Calu3 (cell line): Measurements from ENCODE around the gene KLK10. TPM values are rescaled to one million over a fixed set of nuclear protein-coding genes. Genes with fewer than 3 reads are reported as not detected.

ENCODE experiments used
- BruUV-seq: library from RNA; stranded (reverse); fragments of 400-500 nt; replicated peaks from 2 replicates; lab custom pipeline; 2021; lab: Mats Ljungman, UMichigan
- CTCF ChIA-PET: fragments of 300-600 bp; sonication (Branson Sonifier 250); formaldehyde crosslinking; loops from one replicate; lab custom pipeline; 2022; ENCODE audit warnings: antibody characterized with exemption; lab: Charles Lee
- DNase-seq: peaks from one replicate; pipeline ENCODE4 v3.0.0; 2022
- H3K27ac Mint-ChIP-seq: one replicate; pipeline ENCODE4 v1.8.0; 2022; ENCODE audit warnings: mixed read lengths; ENCODE audit not compliant: unreplicated experiment
- H3K27me3 Mint-ChIP-seq: one replicate; pipeline ENCODE4 v1.8.0; 2022; ENCODE audit warnings: mixed read lengths; ENCODE audit not compliant: unreplicated experiment
- H3K36me3 Mint-ChIP-seq: one replicate; pipeline ENCODE4 v1.8.0; 2022; ENCODE audit warnings: mild to moderate bottlenecking, moderate library complexity, mixed read lengths; ENCODE audit not compliant: insufficient read depth, unreplicated experiment
- H3K4me1 Mint-ChIP-seq: one replicate; pipeline ENCODE4 v1.8.0; 2022; ENCODE audit warnings: mild to moderate bottlenecking, low read depth, mixed read lengths; ENCODE audit not compliant: unreplicated experiment
- H3K4me3 Mint-ChIP-seq: one replicate; pipeline ENCODE4 v1.8.0; 2022; ENCODE audit warnings: mild to moderate bottlenecking, low read depth, moderate library complexity, mixed read lengths; ENCODE audit not compliant: unreplicated experiment
- H3K9me3 Mint-ChIP-seq: one replicate; pipeline ENCODE4 v1.8.0; 2022; ENCODE audit warnings: low read depth, mixed read lengths; ENCODE audit not compliant: unreplicated experiment
- intact Hi-C: fragments of 100-400 bp; cut with micrococcal nuclease; formaldehyde crosslinking; loops from one replicate; pipeline ENCODE4 v1.10.0; 2022; ENCODE audit not compliant: unreplicated experiment
- total RNA-seq: library from RNA; stranded (reverse); gene quantifications from 2 replicates; pipeline ENCODE4 v1.2.3, GENCODE V29; 2022
- TF ChIP-seq, protein P1 (sequence below): fragments of 200-600 bp; IDR thresholded peaks from one replicate; pipeline ENCODE4 v1.8.0; 2022; ENCODE audit warnings: antibody characterized with exemption; ENCODE audit not compliant: unreplicated experiment

KLK10 gene
- total RNA-seq, 1 experiment from 2014 or later: 24.2 TPM

DNA sequence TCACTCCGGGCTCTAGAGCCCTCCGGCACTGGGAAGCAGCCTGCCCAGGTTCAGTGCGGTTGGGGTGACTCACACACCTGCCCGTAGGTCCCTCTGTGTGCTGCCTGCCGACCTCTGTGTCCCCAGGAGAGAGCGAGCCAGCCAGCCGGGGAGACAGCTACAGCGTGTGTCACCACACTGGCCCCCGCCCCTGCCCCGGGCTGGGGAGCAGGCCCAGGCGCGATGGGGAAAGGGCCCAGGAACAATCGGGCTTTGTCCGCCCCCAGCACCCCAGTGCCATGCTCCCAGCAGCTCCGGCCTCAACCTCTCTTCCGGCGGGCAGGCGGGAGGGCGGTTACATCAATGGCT lies 50.1 kb downstream of the KLK10 start, which contains the start of gene KLK6:
KLK6 (minus strand) TSS at position 179 of the 348 bp plus-strand sequence. CDS start 1,487 bp downstream, outside the sequence.
- CTCF ChIA-PET: interaction anchor here (0.9 to 3.8 kb wide), 4 partner anchors 23 to 47 kb away, joined by 3 to 38 read pairs (median 5); no protein-coding TSS in a partner anchor
- DNase-seq: peak; percentile 98
- H3K27me3 Mint-ChIP-seq: no peaks in the 10 kb centered on the region
- H3K27ac Mint-ChIP-seq: peak within 1 kb of the TSS; percentile 81
- BruUV-seq: no TSS peak
- no peaks in the 10 kb centered on the region for H3K9me3 Mint-ChIP-seq
- TF ChIP-seq, protein P1, sequence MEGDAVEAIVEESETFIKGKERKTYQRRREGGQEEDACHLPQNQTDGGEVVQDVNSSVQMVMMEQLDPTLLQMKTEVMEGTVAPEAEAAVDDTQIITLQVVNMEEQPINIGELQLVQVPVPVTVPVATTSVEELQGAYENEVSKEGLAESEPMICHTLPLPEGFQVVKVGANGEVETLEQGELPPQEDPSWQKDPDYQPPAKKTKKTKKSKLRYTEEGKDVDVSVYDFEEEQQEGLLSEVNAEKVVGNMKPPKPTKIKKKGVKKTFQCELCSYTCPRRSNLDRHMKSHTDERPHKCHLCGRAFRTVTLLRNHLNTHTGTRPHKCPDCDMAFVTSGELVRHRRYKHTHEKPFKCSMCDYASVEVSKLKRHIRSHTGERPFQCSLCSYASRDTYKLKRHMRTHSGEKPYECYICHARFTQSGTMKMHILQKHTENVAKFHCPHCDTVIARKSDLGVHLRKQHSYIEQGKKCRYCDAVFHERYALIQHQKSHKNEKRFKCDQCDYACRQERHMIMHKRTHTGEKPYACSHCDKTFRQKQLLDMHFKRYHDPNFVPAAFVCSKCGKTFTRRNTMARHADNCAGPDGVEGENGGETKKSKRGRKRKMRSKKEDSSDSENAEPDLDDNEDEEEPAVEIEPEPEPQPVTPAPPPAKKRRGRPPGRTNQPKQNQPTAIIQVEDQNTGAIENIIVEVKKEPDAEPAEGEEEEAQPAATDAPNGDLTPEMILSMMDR: no peak
- intact Hi-C loops: loop anchor here (2.0 kb wide), 1 partner anchor 37 kb away; no protein-coding TSS in a partner anchor
- peaks cover 67% of the 10 kb centered on the region for H3K4me1 Mint-ChIP-seq
- peak within 1 kb of the TSS; percentile 72 for H3K4me3 Mint-ChIP-seq
- H3K36me3 Mint-ChIP-seq: peaks cover 43% of the 10 kb centered on the region

DNA sequence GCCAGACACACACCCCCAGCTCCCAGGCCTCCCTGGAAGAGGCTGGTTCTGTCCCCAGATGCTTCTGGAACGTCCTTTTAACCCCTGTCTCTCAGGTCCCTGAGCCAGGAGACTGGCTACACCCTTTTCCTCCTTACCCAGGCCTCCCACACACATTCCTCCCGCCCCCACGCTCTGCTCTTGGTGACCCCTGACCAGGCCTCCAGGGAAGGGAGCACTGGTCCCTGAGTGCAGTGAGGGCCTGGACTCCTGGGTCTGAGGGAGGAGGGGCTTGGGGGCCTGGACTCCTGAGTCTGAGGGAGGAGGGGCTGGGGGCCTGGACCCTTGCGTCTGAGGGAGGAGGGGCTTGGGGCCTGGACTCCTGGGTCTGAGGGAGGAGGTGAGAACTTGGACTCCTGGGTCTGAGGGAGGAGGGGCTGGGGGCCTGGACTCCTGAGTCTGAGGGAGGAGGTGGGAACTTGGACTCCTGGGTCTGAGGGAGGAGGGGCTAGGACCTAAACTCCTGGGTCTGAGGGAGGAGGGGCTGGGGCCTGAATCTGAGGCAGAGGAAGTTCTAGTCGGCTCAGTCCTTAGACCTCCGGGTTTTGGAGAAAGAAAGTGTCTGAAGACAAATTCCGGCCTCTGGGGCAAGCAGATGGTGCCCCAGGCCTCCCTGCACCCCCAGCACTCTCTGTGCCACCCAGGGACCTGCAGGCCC lies 50.6 kb downstream of the KLK10 start:
- BruUV-seq: no TSS peak

DNA sequence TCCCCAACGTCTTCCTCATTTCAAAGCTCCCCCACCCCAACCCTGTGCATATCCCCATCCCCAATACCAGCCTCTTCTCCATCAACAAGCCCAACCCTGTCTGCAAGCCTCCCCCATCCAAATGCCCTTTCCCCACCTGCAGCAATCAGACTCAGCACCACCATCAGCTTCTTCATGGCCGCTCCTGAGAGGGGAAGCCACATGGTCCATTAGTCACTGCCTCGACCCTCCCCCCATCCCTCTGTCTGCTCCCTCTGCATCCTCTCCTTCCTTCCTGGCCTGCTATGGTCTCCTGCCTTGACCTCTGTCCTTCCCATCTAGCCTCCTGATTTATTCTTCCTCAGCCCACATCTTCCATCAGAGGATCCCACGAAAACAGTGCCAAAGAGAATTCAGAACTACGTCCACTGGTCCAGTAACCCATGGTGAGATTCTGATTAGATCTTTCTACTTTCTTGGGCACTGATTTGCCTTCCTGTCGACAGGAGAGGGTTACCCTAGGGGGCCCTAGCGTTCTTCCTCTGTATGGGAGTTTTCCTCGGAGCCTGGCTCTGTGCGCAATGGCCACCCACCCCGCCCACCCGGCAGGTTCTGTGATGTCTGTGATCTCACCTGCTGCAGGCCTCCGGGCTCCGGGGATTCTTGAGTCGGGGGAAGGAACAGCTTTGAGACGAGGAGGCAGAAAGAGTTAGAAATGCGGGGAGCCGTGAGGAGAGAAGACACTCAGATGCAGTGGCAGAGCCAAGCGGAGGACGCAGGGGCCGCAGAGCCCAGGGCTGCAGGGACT lies 51.4 kb downstream of the KLK10 start:
- Mint-ChIP-seq H3K9me3 (no peaks in the 10 kb centered on the region), H3K4me1 (peaks cover 70% of the 10 kb centered on the region), H3K4me3 (peak overlapping the region; percentile 72), H3K27ac (peak overlapping the region; percentile 81), H3K27me3 (no peaks in the 10 kb centered on the region), H3K36me3 (peaks cover 50% of the 10 kb centered on the region)
- no TSS peak for BruUV-seq
- peak; percentile 67 for DNase-seq
- intact Hi-C loops: loop anchor here (1.0 to 2.0 kb wide), 2 partner anchors 35 to 49 kb away; no protein-coding TSS in a partner anchor
- TF ChIP-seq, protein P1: no peak
- CTCF ChIA-PET: interaction anchor here (0.6 to 3.8 kb wide), 6 partner anchors 32 to 292 kb away, joined by 3 to 38 read pairs (median 5); no protein-coding TSS in a partner anchor

More for the DNA sequence above, 50.6 kb downstream of the KLK10 start:
- DNase-seq: no peak
- CTCF ChIA-PET: interaction anchor here (0.6 to 3.8 kb wide), 6 partner anchors 24 to 50 kb away, joined by 3 to 38 read pairs (median 5); no protein-coding TSS in a partner anchor
- Mint-ChIP-seq H3K9me3 (no peaks in the 10 kb centered on the region), H3K27me3 (no peaks in the 10 kb centered on the region), H3K36me3 (peaks cover 47% of the 10 kb centered on the region), H3K4me3 (peak overlapping the region; percentile 72), H3K27ac (peak overlapping the region; percentile 81), H3K4me1 (peaks cover 72% of the 10 kb centered on the region)
- intact Hi-C loops: loop anchor here (1.0 to 2.0 kb wide), 2 partner anchors 36 to 48 kb away; no protein-coding TSS in a partner anchor
- TF ChIP-seq, protein P1: no peak

DNA sequence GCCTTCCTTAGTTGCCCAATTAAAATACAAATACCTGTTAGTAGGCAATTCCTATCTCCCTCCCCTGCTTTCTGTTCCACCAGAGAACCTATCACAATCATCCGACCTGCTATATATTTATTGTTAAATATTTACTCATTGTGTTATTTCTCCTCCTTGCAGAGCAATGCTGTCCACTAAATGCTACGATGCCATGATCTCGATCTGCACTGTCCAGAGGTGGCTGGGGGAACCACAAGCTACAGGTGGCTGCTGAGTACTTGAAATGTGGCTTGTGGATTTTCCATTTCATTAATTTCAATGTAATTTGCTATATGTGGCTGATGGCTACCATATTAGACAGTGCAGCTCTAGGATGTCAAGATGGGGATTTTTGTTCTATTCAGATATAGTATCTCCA lies 55.2 kb downstream of the KLK10 start:
- CTCF ChIA-PET: interaction anchor here (0.6 kb wide), 1 partner anchor 117 kb away, joined by 3 read pairs; no protein-coding TSS in a partner anchor
- intact Hi-C loops: no loop called here
- Mint-ChIP-seq H3K4me3 (no peak overlapping the region), H3K36me3 (peaks cover 43% of the 10 kb centered on the region), H3K4me1 (peaks cover 43% of the 10 kb centered on the region), H3K27ac (no peak overlapping the region), H3K9me3 (peaks cover 9% of the 10 kb centered on the region), H3K27me3 (no peaks in the 10 kb centered on the region)
- TF ChIP-seq, protein P1: no peak
- DNase-seq: no peak
- no TSS peak for BruUV-seq
